ENCODE data around the gene SH3BGRL2.
"Not testable (repeated sequence)": the region's sequence is repeated elsewhere in the genome, so short reads cannot be mapped to it uniquely, and the experiment has no call there.

Gene SH3BGRL2

GRCh38 chr6:79614326-79615305 is 16.5 kb upstream of the SH3BGRL2 start:
- DNase-seq = no peak

GRCh38 chr6:79617518-79617941 is 13.6 kb upstream of the SH3BGRL2 start:
- DNase-seq = no peak

DNA sequence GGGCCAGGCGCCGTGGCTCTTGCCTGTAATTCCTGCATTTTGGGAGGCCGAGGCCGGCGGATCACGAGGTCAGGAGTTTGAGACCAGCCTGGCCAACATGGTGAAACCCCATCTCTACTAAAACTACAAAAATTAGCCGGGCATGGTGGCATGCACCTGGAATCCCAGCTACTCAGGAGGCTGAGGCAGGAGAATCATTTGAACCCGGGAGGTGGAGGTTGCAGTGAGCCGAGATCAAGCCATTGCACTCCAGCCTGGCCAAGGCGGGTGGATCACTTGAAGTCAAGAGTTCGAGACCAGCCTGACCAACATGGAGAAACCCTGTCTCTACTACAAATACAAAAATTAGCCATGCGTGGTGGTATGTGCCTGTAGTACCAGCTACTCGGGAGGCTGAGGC is 12.7 kb upstream of the SH3BGRL2 start:
- DNase-seq = not testable (repeated sequence)

GRCh38 chr6:79621579-79621978 is 9.6 kb upstream of the SH3BGRL2 start:
- no peak for DNase-seq

- no peak for DNase-seq
These were observed 8.8 kb upstream of the SH3BGRL2 start for GRCh38 chr6:79622364-79622763.

GRCh38 chr6:79623106-79623505 is 8.0 kb upstream of the SH3BGRL2 start:
- no peak for DNase-seq

DNA sequence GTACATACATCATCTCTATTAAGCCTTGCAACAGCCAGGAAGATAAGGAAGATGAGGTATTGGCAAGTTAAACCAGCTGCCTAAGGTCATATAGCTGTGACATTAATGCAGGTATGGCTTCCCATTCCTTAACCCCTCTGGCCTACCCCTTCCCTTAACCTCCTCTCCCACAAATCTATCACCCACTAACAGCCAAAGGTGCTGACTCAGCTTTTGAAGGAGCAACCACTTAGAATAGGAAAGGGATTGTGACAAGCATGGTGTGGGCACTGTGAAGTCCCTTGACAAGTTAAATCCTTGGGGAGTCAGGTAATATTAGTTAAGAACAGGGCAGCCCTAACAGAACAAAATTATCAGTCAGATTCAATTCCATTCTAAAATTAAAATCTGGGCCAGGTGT is 5.4 kb upstream of the SH3BGRL2 start:
- no peak for DNase-seq

DNA sequence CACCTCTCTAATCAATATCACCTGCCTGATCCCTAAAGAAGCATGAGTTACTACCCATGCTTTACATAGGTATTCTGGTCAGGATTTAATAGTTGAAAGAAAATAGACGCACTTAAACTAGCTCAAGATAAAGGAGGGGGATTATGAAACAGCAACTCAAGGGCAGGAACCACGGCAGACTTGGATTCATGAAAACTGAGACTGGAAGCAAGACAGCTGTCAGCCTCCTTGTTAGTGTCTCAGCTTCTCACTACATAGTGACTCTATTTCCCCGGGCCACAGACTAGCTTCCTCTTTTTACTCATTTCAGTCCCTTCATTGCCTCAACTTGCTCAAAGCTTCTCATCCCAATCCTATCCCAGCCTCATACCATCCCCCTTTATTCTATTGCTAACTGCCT is 4.3 kb upstream of the SH3BGRL2 start:
- DNase-seq = no peak

- DNase-seq = no peak
These were observed 3.7 kb upstream of the SH3BGRL2 start for GRCh38 chr6:79627422-79627821.

DNA sequence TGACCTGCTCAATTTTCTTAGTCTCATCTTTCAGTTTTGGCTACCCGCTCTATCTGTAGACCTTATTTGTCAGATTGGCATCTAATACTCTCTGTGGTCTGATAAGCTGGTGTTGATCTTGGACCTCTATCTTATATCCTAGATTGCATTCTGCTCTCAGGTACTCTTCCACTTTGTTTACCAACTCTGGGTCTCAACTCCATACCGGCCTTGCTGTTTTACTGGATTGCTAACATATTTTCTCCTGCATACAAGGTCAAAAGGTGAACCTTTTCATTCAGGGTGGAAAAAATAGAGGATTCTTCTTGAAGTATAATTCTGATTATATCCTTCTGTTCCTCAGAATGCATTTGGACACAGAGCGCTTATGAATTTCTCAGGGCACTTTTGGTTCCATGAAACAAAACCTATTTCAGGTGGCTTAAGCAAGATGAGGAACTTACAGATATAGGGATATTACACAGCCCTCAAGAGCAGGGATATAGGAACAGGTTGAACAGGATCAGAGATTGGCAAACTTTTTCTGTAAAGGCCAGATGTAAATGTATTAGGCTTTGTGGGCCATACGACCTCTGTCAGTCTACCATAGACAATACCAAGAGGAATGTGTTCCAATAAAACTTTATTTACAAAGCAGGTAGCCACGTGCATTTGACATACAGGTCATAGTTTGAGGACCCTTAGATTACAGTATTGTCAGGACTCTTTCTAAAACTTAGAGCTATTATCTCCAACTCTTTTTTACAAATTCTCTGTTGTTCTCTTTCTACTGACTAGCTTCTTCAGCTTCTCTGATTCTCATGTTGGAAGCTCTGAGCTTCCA is 2.5 kb upstream of the SH3BGRL2 start:
- no peak for DNase-seq

GRCh38 chr6:79630380-79630882 is 698 bp upstream of the SH3BGRL2 start:
- DNase-seq = no peak

DNA sequence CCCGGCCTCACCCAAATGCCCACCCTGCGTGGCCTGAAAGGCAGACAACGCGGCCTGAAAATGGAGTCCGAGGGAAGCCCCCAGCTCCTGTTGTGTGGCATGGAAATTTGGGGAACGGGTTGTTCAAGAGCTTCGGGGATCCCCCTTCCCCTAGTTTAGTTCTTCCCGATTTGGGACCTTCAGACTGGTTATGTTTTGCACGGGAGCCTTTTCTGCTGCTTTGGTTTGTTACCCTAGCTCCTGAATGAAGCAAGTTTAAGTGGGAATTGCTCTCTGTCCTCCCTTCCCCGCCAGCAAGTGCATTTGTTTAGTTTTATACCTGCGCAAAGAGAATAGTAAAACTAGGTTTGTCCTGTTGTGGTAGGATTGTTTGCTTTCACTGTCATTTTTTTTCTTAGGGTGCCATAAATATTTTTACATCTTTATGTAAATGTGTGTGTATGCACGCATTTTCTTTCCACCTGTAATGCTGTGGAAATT is 604 bp downstream of the SH3BGRL2 start:
- DNase-seq = no peak

DNA sequence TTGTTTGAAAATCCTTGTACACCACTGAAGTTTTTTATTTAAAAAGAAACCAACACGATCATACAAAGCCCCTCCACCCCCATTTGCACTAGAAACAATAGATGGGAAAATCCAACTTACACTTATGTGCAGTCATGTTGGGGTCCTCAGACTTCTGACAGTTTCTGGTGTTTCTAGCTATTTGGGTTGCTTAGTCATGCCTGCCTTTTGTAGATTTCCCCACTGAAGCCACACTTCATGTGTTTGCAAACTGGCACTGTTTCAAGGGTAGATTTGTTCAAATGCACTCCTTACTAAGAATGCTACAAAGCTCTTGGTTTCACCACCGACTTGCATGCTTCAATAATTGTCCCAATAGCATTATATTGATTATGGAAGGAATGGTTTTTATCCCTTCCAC is 1.5 kb downstream of the SH3BGRL2 start:
- no peak for DNase-seq

DNA sequence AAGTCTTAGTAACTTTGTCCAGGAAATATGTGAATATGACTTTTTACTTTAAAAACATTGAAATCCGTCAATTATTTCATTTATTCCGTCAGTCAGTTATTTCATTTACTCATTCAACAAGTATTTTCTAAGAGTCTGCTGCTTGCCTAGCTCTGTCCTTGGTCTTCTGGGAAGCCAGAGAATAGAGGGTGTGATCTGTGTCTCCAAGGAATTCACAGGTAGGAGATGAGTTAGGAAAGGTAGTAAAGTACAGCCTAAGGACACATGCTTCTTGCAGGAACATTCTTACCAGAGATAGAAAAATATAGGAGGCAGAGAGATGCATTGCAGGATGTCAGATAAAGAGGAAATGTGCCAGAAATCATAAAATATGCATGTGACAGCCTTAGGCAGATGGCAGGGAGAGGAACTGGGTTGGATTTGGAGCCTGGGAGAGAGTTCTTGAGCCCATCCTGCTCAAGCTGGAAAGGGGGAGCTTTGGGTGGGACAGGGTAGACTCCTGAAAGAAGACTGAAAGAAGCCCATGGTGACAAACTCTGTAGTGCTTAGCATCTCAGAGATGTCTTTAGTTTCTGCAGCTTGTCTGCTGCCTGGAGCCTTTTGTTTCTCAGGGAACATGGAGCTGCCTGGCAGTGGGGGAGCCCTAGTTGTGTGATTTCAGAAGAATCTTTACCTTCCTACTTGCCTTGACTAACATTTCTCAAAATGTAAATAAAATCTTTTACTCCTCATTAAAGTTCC is 3.5 kb downstream of the SH3BGRL2 start:
- DNase-seq = no peak

- no peak for DNase-seq
These were observed 4.1 kb downstream of the SH3BGRL2 start for GRCh38 chr6:79635232-79635543.

- DNase-seq = no peak
These were observed 5.5 kb downstream of the SH3BGRL2 start for GRCh38 chr6:79636673-79637072.

DNA sequence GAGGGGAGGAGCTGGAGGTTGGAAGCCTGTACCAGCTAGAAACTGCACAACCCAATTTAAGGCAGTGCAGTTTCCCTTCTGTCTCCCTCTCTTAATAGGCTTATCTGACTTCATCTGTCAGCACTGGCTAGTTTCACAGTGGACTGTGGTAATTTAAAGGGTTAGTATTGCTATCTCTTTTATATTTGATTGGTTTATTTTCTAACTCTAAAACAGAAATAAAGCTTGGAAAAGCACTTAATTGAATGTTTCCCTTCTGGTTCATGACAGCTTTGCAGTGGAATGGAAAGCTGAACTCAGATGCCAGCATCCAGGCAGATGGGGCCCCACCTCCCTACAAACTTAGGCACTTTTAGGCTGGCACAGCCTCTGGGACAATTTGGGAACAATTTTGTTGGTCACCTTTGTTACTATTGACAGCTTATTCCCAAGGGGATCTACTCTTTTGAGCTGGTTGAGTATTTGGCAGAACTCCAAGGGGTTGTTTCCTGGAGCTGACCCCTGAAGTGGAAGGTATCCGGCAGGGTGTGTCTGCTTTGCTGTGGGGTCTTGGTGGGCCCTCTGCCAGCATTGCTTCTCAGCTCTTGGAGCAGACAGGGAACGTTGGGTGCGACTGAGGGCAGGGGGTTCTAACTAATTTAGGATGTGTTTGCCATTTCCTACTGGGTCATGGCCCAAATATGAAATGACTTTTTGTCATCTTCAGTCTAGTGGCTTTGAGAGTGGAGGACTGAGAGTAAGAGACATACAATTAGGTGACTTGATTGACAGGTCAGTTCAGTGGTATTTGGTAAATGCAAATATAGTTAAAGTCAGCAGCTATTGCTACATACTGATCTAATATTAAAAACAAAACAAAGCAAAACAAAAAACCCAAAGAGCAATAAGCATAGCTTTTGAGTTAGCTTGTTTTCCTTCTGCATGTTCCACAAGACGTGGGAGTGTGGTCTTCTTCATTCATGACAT is 9.3 kb downstream of the SH3BGRL2 start:
- DNase-seq = no peak

- no peak for DNase-seq
These were observed 14.9 kb downstream of the SH3BGRL2 start for GRCh38 chr6:79646006-79646405.

GRCh38 chr6:79646561-79646960 is 15.4 kb downstream of the SH3BGRL2 start:
- no peak for DNase-seq

DNA sequence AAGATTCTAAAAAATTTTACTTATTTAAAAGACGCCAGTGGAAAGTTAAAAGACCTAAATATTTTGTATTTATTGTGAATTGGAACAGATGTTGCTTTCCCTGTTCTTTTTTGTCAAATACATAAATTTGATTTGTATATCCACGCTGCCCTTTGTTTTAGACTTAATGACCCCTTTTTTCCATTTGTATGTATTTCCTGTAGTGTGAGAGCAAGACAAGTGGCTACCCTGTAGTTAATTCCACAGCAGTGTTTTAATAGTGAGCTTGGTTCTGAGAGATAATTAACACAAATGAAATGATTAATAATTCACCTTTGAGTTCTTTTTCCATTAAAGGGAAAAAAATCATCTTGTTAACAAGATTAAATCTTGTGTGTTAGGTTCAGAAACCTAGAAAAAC is 16.6 kb downstream of the SH3BGRL2 start:
- no peak for DNase-seq

- DNase-seq = no peak
These were observed 17.2 kb downstream of the SH3BGRL2 start for GRCh38 chr6:79648328-79648727.

DNA sequence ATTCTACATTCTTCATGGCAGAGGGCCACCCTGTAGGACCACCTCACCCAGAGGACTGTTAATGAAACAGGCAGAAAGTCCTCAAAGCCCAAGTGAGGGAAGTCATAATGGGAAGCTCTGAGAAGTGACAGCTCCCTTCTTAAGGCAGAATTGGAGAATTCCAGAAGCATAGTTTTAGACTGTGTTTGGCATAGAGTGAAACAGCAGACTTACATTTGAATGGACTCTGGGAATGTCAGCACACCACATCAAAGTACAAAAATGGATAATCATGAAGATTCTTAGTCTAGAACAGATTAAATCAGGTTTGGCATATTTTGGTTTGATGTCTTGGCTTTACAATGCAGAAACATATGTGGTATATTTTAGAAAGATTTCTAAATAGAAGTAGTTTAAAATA is 17.9 kb downstream of the SH3BGRL2 start:
- no peak for DNase-seq

Data from cerebellar nuclear complex (tissue), 1 donor.